Activated CD4-positive, alpha-beta T cell treated with anti-CD3 and anti-CD28 coated beads, Interleukin-2, amount 10 ng/mL, durations not matched to agents 7 days and 5 days (primary cell): ENCODE measurements around the gene ZNF622. TPM values are rescaled to one million over a fixed set of nuclear protein-coding genes. Genes with fewer than 3 reads are reported as not detected.
A peak's percentile ranks its signal among the peaks of the same experiment; 100 is the strongest.

Experiments used
- CTCF ChIA-PET: fragments of 350-600 bp; sonication (Branson Sonifier 250); formaldehyde crosslinking; loops from one replicate; lab custom pipeline; 2021; ENCODE audit warnings: antibody characterized with exemption; lab: Charles Lee
- POLR2A ChIA-PET: fragments of 350-600 bp; sonication (Branson Sonifier 250); formaldehyde crosslinking; loops from one replicate; lab custom pipeline; 2021; ENCODE audit warnings: antibody characterized with exemption; lab: Charles Lee
- DNase-seq: peaks from one replicate; pipeline ENCODE4 v3.0.0-alpha.2; 2020
- H3K27ac Mint-ChIP-seq: one replicate; pipeline ENCODE4 v1.8.0; 2021; ENCODE audit warnings: mild to moderate bottlenecking, moderate library complexity, mixed read lengths
- H3K27me3 Mint-ChIP-seq: one replicate; pipeline ENCODE4 v1.8.0; 2021; ENCODE audit warnings: mixed read lengths
- H3K36me3 Mint-ChIP-seq: one replicate; pipeline ENCODE4 v1.8.0; 2021; ENCODE audit warnings: low read depth, mixed read lengths
- H3K4me1 Mint-ChIP-seq: one replicate; pipeline ENCODE4 v1.8.0; 2021; ENCODE audit warnings: mixed read lengths
- H3K4me3 Mint-ChIP-seq: one replicate; pipeline ENCODE4 v1.8.0; 2021; ENCODE audit warnings: mild to moderate bottlenecking, moderate library complexity, mixed read lengths
- H3K9me3 Mint-ChIP-seq: one replicate; pipeline ENCODE4 v1.8.0; 2021; ENCODE audit warnings: mixed read lengths
- total RNA-seq, 2 experiments: library from RNA; stranded (reverse); gene quantifications; one replicate each; pipeline ENCODE4 v1.2.3, GENCODE V29; 2021

Gene ZNF622
- 10 to 100 TPM; 28.7 to 30.9 TPM for total RNA-seq

GRCh38 chr5:16465544-16466432 is at the start of gene ZNF622:
Gene ZNF622, minus strand, starts transcription at chr5:16465800. Its CDS starts 135 bp downstream, at chr5:16465665.
- Mint-ChIP-seq H3K27ac (peak within 1 kb of the TSS; percentile 94), H3K27me3 (no peaks in the 10 kb centered on the region), H3K4me1 (peaks cover 72% of the 10 kb centered on the region), H3K9me3 (no peaks in the 10 kb centered on the region), H3K4me3 (peak within 1 kb of the TSS; percentile 98), H3K36me3 (peaks cover 49% of the 10 kb centered on the region)
- CTCF ChIA-PET, result interaction anchor here (0.5 kb wide), 1 partner anchor 127 kb away, joined by 3 read pairs; no protein-coding TSS in a partner anchor
- DNase-seq, result peak; percentile 93
- POLR2A ChIA-PET, result no interaction called here

- peaks cover 3% of the 10 kb centered on the region for H3K4me1 Mint-ChIP-seq
- H3K36me3 Mint-ChIP-seq, result peaks cover 10% of the 10 kb centered on the region
- no peaks in the 10 kb centered on the region for H3K9me3 Mint-ChIP-seq
- no peak overlapping the region for H3K27ac Mint-ChIP-seq
- DNase-seq, result no peak
- ChIA-PET CTCF (no interaction called here), POLR2A (no interaction called here)
- H3K4me3 Mint-ChIP-seq, result no peak overlapping the region
- no peaks in the 10 kb centered on the region for H3K27me3 Mint-ChIP-seq
Measured at GRCh38 chr5:16510098-16510497, 44.5 kb upstream of the ZNF622 start.

- H3K27ac Mint-ChIP-seq, result no peak overlapping the region
- CTCF ChIA-PET, result no interaction called here
Measured at GRCh38 chr5:16508730-16509531, 43.3 kb upstream of the ZNF622 start.

GRCh38 chr5:16507716-16508115 is 42.1 kb upstream of the ZNF622 start:
- peaks cover 17% of the 10 kb centered on the region for H3K36me3 Mint-ChIP-seq
- H3K9me3 Mint-ChIP-seq, result no peaks in the 10 kb centered on the region
- CTCF ChIA-PET, result no interaction called here
- POLR2A ChIA-PET, result no interaction called here
- peaks cover 3% of the 10 kb centered on the region for H3K4me1 Mint-ChIP-seq
- H3K27ac Mint-ChIP-seq, result peak overlapping the region; percentile 46
- H3K4me3 Mint-ChIP-seq, result no peak overlapping the region
- no peaks in the 10 kb centered on the region for H3K27me3 Mint-ChIP-seq
- no peak for DNase-seq

More at GRCh38 chr5:16508730-16509531, 43.3 kb upstream of the ZNF622 start:
- Mint-ChIP-seq H3K36me3 (peaks cover 17% of the 10 kb centered on the region), H3K4me1 (peaks cover 3% of the 10 kb centered on the region), H3K4me3 (no peak overlapping the region), H3K27me3 (no peaks in the 10 kb centered on the region), H3K9me3 (no peaks in the 10 kb centered on the region)
- no peak for DNase-seq
- POLR2A ChIA-PET, result no interaction called here

- DNase-seq, result no peak
- Mint-ChIP-seq H3K36me3 (peaks cover 19% of the 10 kb centered on the region), H3K4me1 (peaks cover 2% of the 10 kb centered on the region)
Measured at GRCh38 chr5:16505904-16506303, 40.3 kb upstream of the ZNF622 start.

GRCh38 chr5:16505140-16505891 is 39.7 kb upstream of the ZNF622 start:
- CTCF ChIA-PET, result no interaction called here
- Mint-ChIP-seq H3K9me3 (peaks cover 4% of the 10 kb centered on the region), H3K27ac (no peak overlapping the region), H3K36me3 (peaks cover 17% of the 10 kb centered on the region), H3K4me3 (no peak overlapping the region), H3K27me3 (no peaks in the 10 kb centered on the region), H3K4me1 (no peaks in the 10 kb centered on the region)
- POLR2A ChIA-PET, result no interaction called here
- no peak for DNase-seq

More at GRCh38 chr5:16505904-16506303, 40.3 kb upstream of the ZNF622 start:
- no peaks in the 10 kb centered on the region for H3K27me3 Mint-ChIP-seq
- ChIA-PET CTCF (interaction anchor here (1.1 kb wide), 1 partner anchor 54 kb away, joined by 5 read pairs; no protein-coding TSS in a partner anchor), POLR2A (no interaction called here)
- H3K4me3 Mint-ChIP-seq, result no peak overlapping the region
- no peak overlapping the region for H3K27ac Mint-ChIP-seq
- peaks cover 4% of the 10 kb centered on the region for H3K9me3 Mint-ChIP-seq

- H3K4me1 Mint-ChIP-seq, result no peaks in the 10 kb centered on the region
- H3K27ac Mint-ChIP-seq, result no peak overlapping the region
- H3K27me3 Mint-ChIP-seq, result no peaks in the 10 kb centered on the region
- peaks cover 10% of the 10 kb centered on the region for H3K9me3 Mint-ChIP-seq
- no peak overlapping the region for H3K4me3 Mint-ChIP-seq
- peaks cover 20% of the 10 kb centered on the region for H3K36me3 Mint-ChIP-seq
- no peak for DNase-seq
- CTCF ChIA-PET, result no interaction called here
- POLR2A ChIA-PET, result no interaction called here
Measured at GRCh38 chr5:16504571-16504970, 39.0 kb upstream of the ZNF622 start.

GRCh38 chr5:16502866-16503265 is 37.3 kb upstream of the ZNF622 start:
- Mint-ChIP-seq H3K4me1 (no peaks in the 10 kb centered on the region), H3K4me3 (no peak overlapping the region), H3K36me3 (peaks cover 24% of the 10 kb centered on the region), H3K27me3 (no peaks in the 10 kb centered on the region), H3K27ac (no peak overlapping the region), H3K9me3 (peaks cover 13% of the 10 kb centered on the region)
- DNase-seq, result no peak
- ChIA-PET POLR2A (no interaction called here), CTCF (no interaction called here)

GRCh38 chr5:16500024-16500423 is 34.4 kb upstream of the ZNF622 start:
- no peak overlapping the region for H3K4me3 Mint-ChIP-seq
- H3K27ac Mint-ChIP-seq, result no peak overlapping the region
- H3K27me3 Mint-ChIP-seq, result no peaks in the 10 kb centered on the region
- no peak for DNase-seq
- POLR2A ChIA-PET, result no interaction called here
- H3K36me3 Mint-ChIP-seq, result peaks cover 31% of the 10 kb centered on the region
- CTCF ChIA-PET, result no interaction called here
- H3K4me1 Mint-ChIP-seq, result no peaks in the 10 kb centered on the region
- H3K9me3 Mint-ChIP-seq, result peaks cover 29% of the 10 kb centered on the region

GRCh38 chr5:16497546-16497945 is 31.9 kb upstream of the ZNF622 start:
- Mint-ChIP-seq H3K9me3 (peaks cover 37% of the 10 kb centered on the region), H3K4me3 (no peak overlapping the region), H3K27ac (no peak overlapping the region), H3K4me1 (no peaks in the 10 kb centered on the region), H3K36me3 (peaks cover 30% of the 10 kb centered on the region), H3K27me3 (no peaks in the 10 kb centered on the region)
- CTCF ChIA-PET, result interaction anchor here (1.1 kb wide), 1 partner anchor 11 kb away, joined by 3 read pairs; no protein-coding TSS in a partner anchor
- POLR2A ChIA-PET, result no interaction called here
- DNase-seq, result no peak

- H3K4me1 Mint-ChIP-seq, result no peaks in the 10 kb centered on the region
- H3K36me3 Mint-ChIP-seq, result peaks cover 21% of the 10 kb centered on the region
- peaks cover 24% of the 10 kb centered on the region for H3K9me3 Mint-ChIP-seq
- no peaks in the 10 kb centered on the region for H3K27me3 Mint-ChIP-seq
- ChIA-PET POLR2A (no interaction called here), CTCF (no interaction called here)
- no peak overlapping the region for H3K4me3 Mint-ChIP-seq
- no peak overlapping the region for H3K27ac Mint-ChIP-seq
- no peak for DNase-seq
Measured at GRCh38 chr5:16493261-16493660, 27.7 kb upstream of the ZNF622 start.

GRCh38 chr5:16492398-16493140 is 27.0 kb upstream of the ZNF622 start:
- H3K4me3 Mint-ChIP-seq, result no peak overlapping the region
- H3K9me3 Mint-ChIP-seq, result peaks cover 21% of the 10 kb centered on the region
- H3K36me3 Mint-ChIP-seq, result peaks cover 15% of the 10 kb centered on the region
- H3K4me1 Mint-ChIP-seq, result peaks cover 2% of the 10 kb centered on the region
- no peak for DNase-seq
- ChIA-PET POLR2A (no interaction called here), CTCF (no interaction called here)
- H3K27ac Mint-ChIP-seq, result no peak overlapping the region
- no peaks in the 10 kb centered on the region for H3K27me3 Mint-ChIP-seq
